Measurements from ENCODE around the gene ZFP36L1. TPM values are rescaled to one million over a fixed set of nuclear protein-coding genes. Genes with fewer than 3 reads are reported as not detected.

The ZFP36L1 gene
- total RNA-seq, 1 experiment from 2014 or later = 27.7 TPM

GRCh38 chr14:68795597-68796417 lies 2.9 kb upstream of the ZFP36L1 start:
- peak; percentile 71 for DNase-seq (ENCODE audit: low spot score)

- peak; percentile 89 for DNase-seq (ENCODE audit: low spot score)
These were observed 2.2 kb upstream of the ZFP36L1 start for GRCh38 chr14:68794851-68795596.

GRCh38 chr14:68794130-68794850 lies 1.4 kb upstream of the ZFP36L1 start:
- DNase-seq (ENCODE audit: low spot score) = peak; percentile 87

GRCh38 chr14:68793734-68794129 lies 865 bp upstream of the ZFP36L1 start:
- DNase-seq (ENCODE audit: low spot score) = no peak

GRCh38 chr14:68792678-68792978 lies 239 bp downstream of the ZFP36L1 start:
- no peak for DNase-seq (ENCODE audit: low spot score)

- no peak for DNase-seq (ENCODE audit: low spot score)
These were observed 777 bp downstream of the ZFP36L1 start for GRCh38 chr14:68791902-68792677.

- DNase-seq (ENCODE audit: low spot score) = no peak
These were observed 1.6 kb downstream of the ZFP36L1 start for GRCh38 chr14:68791078-68791901.

- DNase-seq (ENCODE audit: low spot score) = no peak
These were observed 2.2 kb downstream of the ZFP36L1 start for GRCh38 chr14:68790644-68791077.

- no peak for DNase-seq (ENCODE audit: low spot score)
These were observed 2.8 kb downstream of the ZFP36L1 start for GRCh38 chr14:68789821-68790643.

GRCh38 chr14:68788996-68789820 lies 3.7 kb downstream of the ZFP36L1 start:
- DNase-seq (ENCODE audit: low spot score) = peak; percentile 78

GRCh38 chr14:68788275-68788995 lies 4.4 kb downstream of the ZFP36L1 start:
- no peak for DNase-seq (ENCODE audit: low spot score)

- no peak for DNase-seq (ENCODE audit: low spot score)
These were observed 5.5 kb downstream of the ZFP36L1 start for GRCh38 chr14:68787092-68787992.

GRCh38 chr14:68786491-68787091 lies 6.3 kb downstream of the ZFP36L1 start:
- peak; percentile 47 for DNase-seq (ENCODE audit: low spot score)

GRCh38 chr14:68785534-68786490 lies 7.1 kb downstream of the ZFP36L1 start:
- DNase-seq (ENCODE audit: low spot score) = peak; percentile 46

GRCh38 chr14:68784978-68785533 lies 7.8 kb downstream of the ZFP36L1 start:
- no peak for DNase-seq (ENCODE audit: low spot score)
